HAP-1 (cell line): ENCODE data around the gene AKAP6.

Experiments used
- DNase-seq, 2 experiments: peaks; one replicate each; pipeline ENCODE4 v3.0.0-alpha.2; 2016 to 2020; ENCODE audit warnings: low spot score in 2 of 2
- H3K27me3 ChIP-seq: fragments of 250-450 bp; sonication (Bioruptor Pico); 2 replicates; pipeline ENCODE4 v1.5.1; 2020; ENCODE audit warnings: low read depth, mild to moderate bottlenecking, moderate library complexity
- H3K36me3 ChIP-seq: fragments of 250-450 bp; sonication (Bioruptor Pico); replicated peaks from 2 replicates; pipeline ENCODE4 v1.5.1; 2020; ENCODE audit warnings: mild to moderate bottlenecking
- H3K4me1 ChIP-seq: fragments of 250-450 bp; sonication (Bioruptor Pico); 2 replicates; pipeline ENCODE4 v1.5.1; 2020; ENCODE audit warnings: mild to moderate bottlenecking
- H3K4me3 ChIP-seq: fragments of 250-450 bp; sonication (Bioruptor Pico); 2 replicates; pipeline ENCODE4 v1.5.1; 2020; ENCODE audit warnings: mild to moderate bottlenecking, moderate library complexity
- H3K9me3 ChIP-seq: fragments of 250-450 bp; sonication (Bioruptor Pico); 2 replicates; pipeline ENCODE4 v1.5.1; 2020; ENCODE audit warnings: mild to moderate bottlenecking, moderate library complexity
- in situ Hi-C: fragments of 300-500 bp; cut with MboI; formaldehyde crosslinking; loops from 3 replicates; pipeline ENCODE4 v1.14.3; 2020; ENCODE audit warnings: low sequenced_read_pairs, inconsistent platforms, mixed read lengths

AKAP6 gene

GRCh38 chr14:32603992-32604565, 275.0 kb downstream of the AKAP6 start:
- Histone ChIP-seq H3K9me3 (no peaks in the 10 kb centered on the region), H3K36me3 (no peaks in the 10 kb centered on the region), H3K27me3 (no peaks in the 10 kb centered on the region), H3K4me3 (no peak overlapping the region), H3K4me1 (no peaks in the 10 kb centered on the region)
- in situ Hi-C loops = no loop called here
- DNase-seq = no peak

- in situ Hi-C loops = no loop called here
- no peak for DNase-seq
- H3K4me1 ChIP-seq = no peaks in the 10 kb centered on the region
Measured at GRCh38 chr14:32606301-32606700, 277.2 kb downstream of the AKAP6 start.

GRCh38 chr14:32607399-32607798, 278.3 kb downstream of the AKAP6 start:
- in situ Hi-C loops = no loop called here
- Histone ChIP-seq H3K27me3 (no peaks in the 10 kb centered on the region), H3K36me3 (no peaks in the 10 kb centered on the region), H3K4me3 (no peak overlapping the region), H3K9me3 (no peaks in the 10 kb centered on the region), H3K4me1 (no peaks in the 10 kb centered on the region)
- no peak for DNase-seq

More at GRCh38 chr14:32606301-32606700, 277.2 kb downstream of the AKAP6 start:
- no peaks in the 10 kb centered on the region for H3K36me3 ChIP-seq
- no peaks in the 10 kb centered on the region for H3K27me3 ChIP-seq
- no peaks in the 10 kb centered on the region for H3K9me3 ChIP-seq
- no peak overlapping the region for H3K4me3 ChIP-seq

GRCh38 chr14:32608857-32609256, 279.8 kb downstream of the AKAP6 start:
- H3K36me3 ChIP-seq = no peaks in the 10 kb centered on the region
- in situ Hi-C loops = no loop called here
- no peaks in the 10 kb centered on the region for H3K4me1 ChIP-seq
- DNase-seq = no peak
- no peaks in the 10 kb centered on the region for H3K9me3 ChIP-seq
- no peaks in the 10 kb centered on the region for H3K27me3 ChIP-seq
- no peak overlapping the region for H3K4me3 ChIP-seq

GRCh38 chr14:32609388-32609787, 280.3 kb downstream of the AKAP6 start:
- in situ Hi-C loops = no loop called here
- DNase-seq = no peak
- Histone ChIP-seq H3K36me3 (no peaks in the 10 kb centered on the region), H3K27me3 (no peaks in the 10 kb centered on the region), H3K9me3 (no peaks in the 10 kb centered on the region), H3K4me1 (no peaks in the 10 kb centered on the region), H3K4me3 (no peak overlapping the region)

- H3K36me3 ChIP-seq = no peaks in the 10 kb centered on the region
- in situ Hi-C loops = no loop called here
- no peaks in the 10 kb centered on the region for H3K27me3 ChIP-seq
- DNase-seq = no peak
- H3K4me1 ChIP-seq = no peaks in the 10 kb centered on the region
- H3K4me3 ChIP-seq = no peak overlapping the region
- H3K9me3 ChIP-seq = no peaks in the 10 kb centered on the region
Measured at GRCh38 chr14:32611752-32612151, 282.7 kb downstream of the AKAP6 start.

- no peak overlapping the region for H3K4me3 ChIP-seq
- H3K27me3 ChIP-seq = no peaks in the 10 kb centered on the region
- H3K36me3 ChIP-seq = no peaks in the 10 kb centered on the region
- no peaks in the 10 kb centered on the region for H3K9me3 ChIP-seq
- in situ Hi-C loops = no loop called here
- DNase-seq = no peak
- no peaks in the 10 kb centered on the region for H3K4me1 ChIP-seq
Measured at GRCh38 chr14:32618991-32619390, 289.9 kb downstream of the AKAP6 start.

GRCh38 chr14:32620303-32620702, 291.2 kb downstream of the AKAP6 start:
- Histone ChIP-seq H3K27me3 (no peaks in the 10 kb centered on the region), H3K9me3 (no peaks in the 10 kb centered on the region), H3K36me3 (no peaks in the 10 kb centered on the region), H3K4me3 (no peak overlapping the region), H3K4me1 (no peaks in the 10 kb centered on the region)
- in situ Hi-C loops = no loop called here
- DNase-seq = no peak

- no peaks in the 10 kb centered on the region for H3K9me3 ChIP-seq
- H3K4me1 ChIP-seq = no peaks in the 10 kb centered on the region
- H3K36me3 ChIP-seq = no peaks in the 10 kb centered on the region
- H3K4me3 ChIP-seq = no peak overlapping the region
- H3K27me3 ChIP-seq = no peaks in the 10 kb centered on the region
- in situ Hi-C loops = no loop called here
- DNase-seq = no peak
Measured at GRCh38 chr14:32620724-32621123, 291.6 kb downstream of the AKAP6 start.

- no peak overlapping the region for H3K4me3 ChIP-seq
- no peaks in the 10 kb centered on the region for H3K9me3 ChIP-seq
- in situ Hi-C loops = no loop called here
- H3K27me3 ChIP-seq = no peaks in the 10 kb centered on the region
- H3K4me1 ChIP-seq = no peaks in the 10 kb centered on the region
- no peak for DNase-seq
- H3K36me3 ChIP-seq = no peaks in the 10 kb centered on the region
Measured at GRCh38 chr14:32621585-32621984, 292.5 kb downstream of the AKAP6 start.

- no peaks in the 10 kb centered on the region for H3K9me3 ChIP-seq
- no peaks in the 10 kb centered on the region; the same call in 1 of the 2 replicates for H3K4me1 ChIP-seq
- no peak for DNase-seq
- H3K36me3 ChIP-seq = no peaks in the 10 kb centered on the region
- in situ Hi-C loops = no loop called here
- H3K27me3 ChIP-seq = no peaks in the 10 kb centered on the region
- no peak overlapping the region for H3K4me3 ChIP-seq
Measured at GRCh38 chr14:32622742-32623141, 293.6 kb downstream of the AKAP6 start.

- Histone ChIP-seq H3K4me1 (peaks cover 2% of the 10 kb centered on the region), H3K4me3 (no peak overlapping the region), H3K9me3 (no peaks in the 10 kb centered on the region), H3K36me3 (no peaks in the 10 kb centered on the region), H3K27me3 (no peaks in the 10 kb centered on the region)
- in situ Hi-C loops = no loop called here
- no peak for DNase-seq
Measured at GRCh38 chr14:32623300-32624093, 294.4 kb downstream of the AKAP6 start.

GRCh38 chr14:32625211-32625610, 296.1 kb downstream of the AKAP6 start:
- DNase-seq = no peak
- Histone ChIP-seq H3K36me3 (no peaks in the 10 kb centered on the region), H3K27me3 (no peaks in the 10 kb centered on the region), H3K9me3 (no peaks in the 10 kb centered on the region), H3K4me3 (no peak overlapping the region), H3K4me1 (peaks cover 2% of the 10 kb centered on the region)
- in situ Hi-C loops = no loop called here

- no peaks in the 10 kb centered on the region for H3K27me3 ChIP-seq
- in situ Hi-C loops = no loop called here
- peaks cover 2% of the 10 kb centered on the region for H3K4me1 ChIP-seq
- no peak for DNase-seq
- no peaks in the 10 kb centered on the region for H3K36me3 ChIP-seq
- no peak overlapping the region for H3K4me3 ChIP-seq
- H3K9me3 ChIP-seq = no peaks in the 10 kb centered on the region
Measured at GRCh38 chr14:32627545-32628298, 298.6 kb downstream of the AKAP6 start.
